Sciatic nerve (tissue), 2 donors: ENCODE measurements around the gene ABLIM1. TPM values are rescaled to one million over a fixed set of nuclear protein-coding genes. Genes with fewer than 3 reads are reported as not detected.

ENCODE experiments used
- ATAC-seq: fragments of 200-7000 bp; cut with Tn5 transposase; one replicate; pipeline ENCODE4 v1.9.1; 2020; ENCODE audit warnings: mild to moderate bottlenecking, moderate library complexity
- DNase-seq: peaks from one replicate; pipeline ENCODE4 v3.0.0-alpha.2; 2020; ENCODE audit warnings: low spot score
- intact Hi-C: fragments of 100-400 bp; cut with DNase I; formaldehyde crosslinking; loops from one replicate; pipeline ENCODE4 v1.14.2; 2022
- total RNA-seq: library from RNA; stranded (reverse); fragmentation: NEBNext Ultra II Directional; extraction: Animal tissue kit (Norgen Biotek cat#: 25700); gene quantifications from one replicate; pipeline ENCODE4 v1.2.1, GENCODE V29; 2021
- donor health status: DM: no; HTN: no; CAD: no.
- donor health status: DM: no; HTN: no; CAD: no.

Gene ABLIM1
- total RNA-seq, 1 donor from 2014 or later: 140 TPM

DNA sequence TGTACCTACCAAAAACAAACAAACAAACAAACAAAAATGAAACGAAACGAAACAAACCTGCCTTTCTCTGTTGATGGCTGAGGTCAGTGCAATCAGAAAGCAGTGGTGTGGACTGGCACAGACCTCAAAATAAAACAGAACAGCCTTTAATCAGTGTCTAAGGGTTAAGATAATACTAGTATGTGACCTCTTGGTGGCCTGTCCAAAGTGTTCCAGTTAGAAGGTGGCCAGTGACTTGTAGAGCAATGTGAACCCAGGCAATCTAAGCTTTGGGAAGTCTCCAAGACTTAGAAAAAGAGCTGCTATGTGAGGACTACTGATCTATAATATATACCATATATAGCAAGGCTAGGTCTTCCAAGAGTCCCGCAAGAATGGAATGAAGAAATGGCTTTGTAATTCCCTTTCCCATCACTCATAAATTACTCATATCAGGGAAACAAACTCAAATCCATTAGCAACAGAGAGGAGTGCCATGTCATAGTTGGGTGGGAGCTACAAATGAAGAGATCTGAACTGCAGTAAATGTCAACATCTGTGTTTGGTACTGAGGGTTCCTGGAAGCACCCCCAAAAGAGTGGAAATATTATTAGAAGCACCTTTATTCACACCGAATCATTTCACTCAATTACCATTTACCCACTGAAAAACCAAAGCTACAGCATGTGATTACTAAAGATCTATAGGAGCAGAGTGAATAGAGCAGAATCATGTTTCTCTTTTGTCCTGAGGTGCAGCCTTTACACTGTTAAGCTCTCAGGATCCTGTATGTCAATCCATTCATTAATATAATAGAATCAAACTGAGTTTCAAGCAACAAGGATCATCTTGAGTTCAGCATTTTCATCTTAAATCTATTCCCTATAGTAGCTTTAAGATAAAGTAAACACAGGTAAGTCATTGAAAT lies 28.0 kb downstream of the ABLIM1 start:
- intact Hi-C loops: no loop called here

DNA sequence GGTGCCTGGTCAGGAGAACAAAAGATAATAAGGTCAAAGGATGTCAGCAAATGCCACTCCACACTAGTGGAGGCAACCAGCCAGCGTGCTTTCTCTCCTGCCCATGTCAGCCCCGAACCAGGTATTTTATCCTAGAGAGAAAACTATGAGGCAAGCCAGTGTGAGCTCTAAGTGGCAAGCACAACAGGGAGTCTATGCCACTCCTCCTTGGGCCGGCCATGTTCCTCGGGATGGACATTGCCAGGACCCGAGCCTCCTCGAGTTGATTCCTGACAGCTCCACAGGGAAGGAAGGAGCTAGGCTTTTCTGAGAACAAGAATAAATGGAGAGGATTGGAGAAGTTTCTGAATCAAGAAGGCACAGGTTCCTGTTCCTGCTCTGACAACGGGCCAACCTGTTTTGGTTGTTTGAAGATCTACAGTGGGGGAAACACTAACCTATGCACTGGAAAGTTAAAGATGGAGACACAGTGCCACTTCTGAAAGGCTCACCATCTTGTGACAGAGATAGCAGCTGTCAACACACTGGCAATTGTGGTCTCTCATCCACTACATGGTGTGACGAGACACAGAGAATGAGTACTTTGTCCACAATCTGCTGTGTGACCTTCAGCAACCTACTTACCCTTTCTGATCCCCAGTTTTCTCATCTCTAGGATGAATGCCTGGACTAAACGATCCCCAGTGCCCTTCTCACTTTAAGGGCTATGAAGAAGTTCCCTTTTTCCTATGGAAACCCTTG lies 28.8 kb downstream of the ABLIM1 start:
- ATAC-seq: no peak
- no peak for DNase-seq
- intact Hi-C loops: no loop called here

More for the DNA sequence above, 28.0 kb downstream of the ABLIM1 start:
- no peak for DNase-seq
- no peak for ATAC-seq

DNA sequence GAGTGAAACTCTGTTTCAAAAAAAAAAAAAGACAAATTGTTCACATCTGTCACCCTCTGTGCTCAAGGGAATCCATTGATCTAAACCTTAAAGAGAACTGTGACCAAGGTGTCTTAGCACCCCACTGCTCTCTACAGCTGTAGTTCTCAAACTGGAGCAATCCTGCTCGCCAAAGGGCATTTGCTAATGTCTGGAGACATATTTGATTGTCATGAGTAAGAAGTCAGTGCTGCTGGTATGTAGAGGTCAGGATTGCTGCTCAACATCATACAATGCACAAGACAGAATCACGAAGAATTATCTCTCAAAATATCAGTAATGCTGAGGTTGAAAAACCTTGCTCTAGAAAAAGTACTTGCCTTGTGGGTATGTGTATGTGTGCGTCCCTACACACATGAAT lies 30.0 kb downstream of the ABLIM1 start:
- no peak for DNase-seq
- intact Hi-C loops: no loop called here
- no peak for ATAC-seq

DNA sequence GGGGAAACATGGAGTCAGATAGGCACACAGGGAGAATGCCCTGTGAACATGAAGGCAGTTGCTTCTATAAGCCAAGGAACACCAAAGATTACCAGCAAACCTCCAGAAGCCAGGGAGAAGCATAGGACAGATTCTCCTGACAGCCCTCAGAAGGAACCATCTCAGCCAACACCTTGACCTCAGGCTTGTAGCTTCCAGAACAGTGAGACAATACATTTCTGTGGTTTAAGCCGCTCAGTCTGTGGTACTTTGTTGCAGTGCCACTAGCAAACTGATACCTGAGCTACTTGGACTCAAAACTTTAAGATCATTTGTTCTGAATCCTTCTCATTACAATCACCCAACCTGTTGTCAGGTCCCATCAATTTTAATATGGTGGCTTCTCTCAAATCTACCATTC lies 31.2 kb downstream of the ABLIM1 start:
- intact Hi-C loops: no loop called here
- ATAC-seq (no peak), DNase-seq (no peak)

DNA sequence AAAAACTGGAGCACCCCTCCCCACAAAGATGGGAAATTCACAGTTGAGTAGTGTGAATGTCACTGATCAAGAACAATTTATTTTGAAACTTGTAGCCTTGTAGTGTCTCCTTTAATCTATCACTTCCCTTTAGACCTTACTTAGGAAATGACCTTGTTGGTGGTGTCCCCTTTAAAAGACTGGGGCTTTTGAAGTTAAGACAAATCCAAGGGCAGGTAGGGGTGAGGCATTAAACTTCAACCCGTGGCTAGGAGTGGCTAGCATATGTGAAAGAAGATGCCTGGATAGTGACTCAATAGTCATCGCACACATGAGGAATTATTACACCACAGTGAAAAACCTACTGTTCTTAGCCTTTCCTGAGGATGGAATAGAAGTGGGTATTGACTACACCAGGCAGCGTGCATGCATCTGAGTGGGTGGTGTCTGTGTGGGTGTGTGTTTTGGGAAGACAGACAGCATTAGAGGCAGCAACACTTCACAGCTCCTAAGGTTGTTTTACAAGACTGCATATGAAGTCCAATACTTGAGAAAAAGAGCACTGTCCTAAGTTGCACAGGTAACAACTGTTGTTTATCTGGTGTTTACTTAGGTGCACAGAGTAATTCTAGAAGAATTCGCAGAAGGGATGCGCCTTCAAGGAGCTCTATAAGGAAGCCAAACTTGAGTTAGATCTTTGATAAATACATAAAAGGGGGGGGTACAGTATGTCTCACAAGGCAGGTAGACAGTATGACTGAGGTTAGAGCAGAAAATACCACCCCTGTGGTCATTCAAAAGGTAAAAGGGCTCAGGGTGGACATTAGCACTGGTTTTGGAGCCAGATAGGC lies 32.9 kb downstream of the ABLIM1 start:
- DNase-seq (no peak), ATAC-seq (no peak)
- intact Hi-C loops: no loop called here

DNA sequence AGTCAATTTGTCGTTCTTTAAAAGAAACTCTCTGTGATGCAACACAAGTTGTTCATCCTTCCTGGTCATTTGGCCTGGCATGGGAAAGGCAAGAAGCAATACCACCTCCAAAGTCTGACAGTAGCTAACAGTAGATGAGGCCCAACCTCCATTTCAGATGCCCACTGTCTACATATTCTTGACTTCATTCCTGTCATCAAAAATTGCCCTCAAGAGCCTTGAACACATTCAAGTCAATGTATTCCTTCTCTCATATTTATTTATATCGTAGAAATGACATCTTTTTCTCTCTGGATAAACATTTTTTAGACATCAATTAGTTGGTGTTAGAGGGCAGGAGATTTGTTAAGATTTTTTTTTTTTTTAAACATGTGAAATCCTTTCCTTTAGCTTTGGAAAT lies 33.7 kb downstream of the ABLIM1 start:
- DNase-seq: no peak
- no peak for ATAC-seq
- intact Hi-C loops: no loop called here

DNA sequence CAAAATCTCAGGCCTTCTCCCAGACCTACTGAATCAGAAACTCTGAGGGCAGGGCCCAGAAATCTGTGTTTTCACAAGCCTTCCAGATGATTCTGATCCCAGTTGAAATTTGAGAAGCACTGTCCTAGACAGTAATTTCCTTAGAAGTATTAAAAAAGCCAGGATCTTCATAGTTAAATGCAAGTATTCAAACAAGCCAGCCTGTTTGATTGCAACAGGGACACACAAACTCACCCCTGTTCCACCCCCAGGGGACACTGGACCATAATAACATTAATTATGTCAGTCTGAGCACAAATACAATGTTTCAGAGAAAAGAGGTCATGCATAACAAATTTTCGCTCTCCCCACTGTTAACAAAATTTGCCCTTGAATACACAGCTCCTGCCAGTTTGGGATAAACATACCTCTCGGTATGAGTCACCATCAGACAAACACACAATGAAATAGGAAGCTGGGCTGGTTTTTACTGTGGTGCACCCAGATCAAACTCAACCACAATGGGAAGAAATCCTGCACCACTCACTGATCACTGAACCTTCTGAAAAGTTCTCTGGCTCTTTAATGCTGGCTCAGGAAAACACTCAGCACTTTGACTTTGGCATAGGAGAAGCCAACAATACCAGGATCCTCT lies 34.3 kb downstream of the ABLIM1 start:
- ATAC-seq (peak; percentile 73), DNase-seq (no peak)
- intact Hi-C loops: no loop called here

DNA sequence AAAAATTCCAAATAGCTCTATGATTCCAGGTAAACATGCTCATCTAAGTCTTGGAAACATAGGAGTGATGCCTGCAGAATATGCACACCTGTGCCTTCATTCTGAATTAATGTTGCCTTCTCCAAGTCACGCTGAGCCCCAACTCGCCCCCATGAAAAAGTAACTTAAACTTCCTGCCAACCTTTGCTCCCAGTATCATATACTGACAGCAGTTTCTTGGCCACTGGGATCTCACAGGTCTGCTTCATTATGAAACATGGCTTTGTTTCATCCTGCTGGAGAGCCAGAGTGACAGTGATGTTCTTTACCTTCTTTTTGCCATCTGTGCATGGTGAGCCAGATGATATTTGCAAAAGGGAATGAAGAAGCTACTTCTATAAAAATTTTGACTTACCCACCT lies 34.9 kb downstream of the ABLIM1 start:
- DNase-seq: no peak
- intact Hi-C loops: no loop called here
- ATAC-seq: no peak

DNA sequence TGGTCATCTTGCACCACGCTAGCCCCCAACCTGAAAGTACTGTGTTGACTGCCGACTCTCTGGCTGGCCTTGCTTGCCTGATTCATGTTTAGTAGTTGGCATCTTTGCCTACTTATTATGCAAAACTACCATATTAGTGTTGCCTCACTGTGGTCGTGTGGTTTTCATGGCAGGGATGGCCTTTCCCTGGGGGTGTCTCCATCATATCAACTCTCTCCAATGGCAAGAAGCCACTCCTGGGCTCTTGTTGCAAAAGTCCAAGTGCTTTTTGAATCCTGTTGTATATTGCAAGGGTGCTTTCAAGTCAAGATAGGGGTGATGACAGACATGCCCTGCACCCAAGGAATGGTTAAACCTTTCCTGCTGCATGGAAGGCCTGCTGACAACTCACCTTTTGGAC lies 39.4 kb downstream of the ABLIM1 start:
- intact Hi-C loops: no loop called here
- no peak for ATAC-seq

DNA sequence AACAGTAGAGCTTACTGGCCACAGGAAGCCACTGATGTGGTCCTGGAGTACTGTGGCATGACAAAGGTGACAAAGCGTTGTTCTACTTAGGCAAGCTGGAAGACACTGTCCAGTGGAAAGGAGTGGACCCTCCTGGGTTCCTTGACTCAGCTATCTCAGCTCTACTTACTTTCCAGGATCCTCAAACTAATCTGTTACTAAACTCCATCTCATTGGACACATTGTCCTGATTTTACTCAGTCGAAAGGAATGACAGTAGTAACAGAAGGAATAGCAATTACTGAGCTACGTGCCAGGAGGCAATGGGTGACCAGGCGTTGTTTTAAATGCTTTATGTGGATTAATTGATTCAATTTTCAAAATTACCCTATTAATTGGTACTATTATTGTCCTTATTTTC lies 41.6 kb downstream of the ABLIM1 start:
- intact Hi-C loops: no loop called here
- no peak for DNase-seq
- ATAC-seq: no peak

More for the DNA sequence above, 39.4 kb downstream of the ABLIM1 start:
- no peak for DNase-seq

DNA sequence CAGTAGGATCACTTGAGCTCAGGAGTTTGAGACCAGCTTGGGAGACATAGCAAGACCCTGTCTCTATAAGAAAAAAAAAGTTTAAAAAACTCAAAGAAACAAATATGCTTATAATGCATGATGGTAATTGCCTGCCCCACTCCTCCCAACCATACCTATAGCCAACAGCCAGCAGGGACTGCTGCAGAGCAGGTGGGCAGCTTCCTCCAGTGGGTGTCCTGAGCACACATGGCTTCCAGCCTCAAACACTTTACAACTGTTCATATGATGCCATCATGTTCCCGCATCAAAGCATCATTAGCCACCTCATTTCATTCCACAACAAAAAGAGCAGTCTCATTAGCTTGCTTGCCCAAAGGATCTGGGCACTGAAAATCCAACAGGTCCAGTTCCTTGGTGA lies 42.0 kb downstream of the ABLIM1 start:
- no peak for ATAC-seq
- intact Hi-C loops: no loop called here

DNA sequence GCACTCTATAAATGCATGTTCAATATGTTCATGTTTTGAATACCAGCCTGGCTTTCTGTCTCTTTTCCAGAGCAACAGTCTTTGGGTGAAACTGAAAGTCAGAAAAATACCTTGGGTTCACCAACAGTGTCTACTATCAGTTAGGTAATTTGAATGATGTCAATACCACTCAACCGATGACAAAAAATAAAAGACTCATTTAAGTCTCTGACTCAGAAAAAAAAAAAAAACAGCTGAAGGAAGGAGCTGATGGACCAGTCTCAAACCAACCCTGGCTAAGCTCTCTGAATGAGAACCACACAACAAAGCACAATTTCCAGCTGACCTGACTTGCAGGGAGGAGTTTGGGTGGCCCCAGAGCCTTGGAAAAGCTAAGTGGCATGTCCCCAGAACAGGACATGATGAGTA lies 42.5 kb downstream of the ABLIM1 start:
- intact Hi-C loops: no loop called here
- DNase-seq (no peak), ATAC-seq (no peak)

More for the DNA sequence above, 42.0 kb downstream of the ABLIM1 start:
- DNase-seq: no peak

DNA sequence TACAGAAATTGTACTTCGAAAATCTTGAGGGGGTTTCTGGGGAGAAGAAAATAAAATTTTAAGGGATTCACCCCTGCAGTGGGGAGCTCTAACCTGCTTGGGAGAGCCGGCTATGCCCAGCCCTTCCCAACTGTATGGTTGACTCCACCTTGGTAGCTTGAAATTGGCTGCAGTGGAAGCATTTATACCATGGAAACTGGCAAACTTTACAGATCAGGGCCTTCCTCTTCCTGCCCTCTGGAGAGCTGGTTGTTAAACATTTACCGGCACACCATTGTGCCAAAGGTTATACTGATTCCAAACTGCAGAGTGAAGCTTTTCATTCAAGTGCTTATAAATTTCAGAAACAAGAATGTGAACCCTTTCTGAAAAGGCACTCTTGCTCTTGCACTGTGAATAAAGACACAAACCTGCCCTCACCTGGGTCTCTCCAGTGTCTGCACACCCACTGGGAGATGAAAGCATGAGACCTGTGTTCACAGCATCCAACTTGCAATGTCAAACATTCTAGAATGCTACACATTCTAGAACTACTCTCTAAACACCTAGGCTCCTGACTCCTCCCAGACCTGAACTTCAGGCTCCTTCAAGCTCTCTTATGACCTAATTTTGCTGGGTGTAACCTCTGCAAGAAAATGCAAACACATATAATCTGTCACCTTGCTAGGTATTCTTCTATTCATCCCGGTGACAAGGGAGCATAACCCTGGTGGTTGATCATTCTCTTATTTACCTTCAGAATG lies 44.7 kb downstream of the ABLIM1 start:
- ATAC-seq (no peak), DNase-seq (no peak)
- intact Hi-C loops: loop anchor here (1.0 kb wide), 1 partner anchor 49 kb away; no protein-coding TSS in a partner anchor

DNA sequence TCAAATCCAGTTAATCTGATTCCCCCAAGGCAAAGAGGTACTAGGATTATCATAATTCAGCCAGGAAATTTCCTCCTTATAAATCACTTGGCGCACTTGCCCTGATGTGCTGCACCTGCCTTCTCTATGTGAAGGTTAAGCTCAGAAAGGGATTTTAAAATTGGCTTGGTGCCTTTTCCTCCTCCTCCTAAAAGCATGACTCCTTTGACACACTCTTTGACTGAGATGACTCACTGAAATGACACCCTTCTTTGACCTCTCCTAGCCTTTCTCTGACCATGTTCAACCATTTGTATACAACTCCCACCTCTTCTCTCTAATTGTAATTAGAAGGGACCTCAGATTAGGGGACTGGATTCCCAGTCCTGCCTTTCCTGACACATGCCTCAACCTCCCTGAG lies 46.5 kb downstream of the ABLIM1 start:
- intact Hi-C loops: no loop called here
- DNase-seq (no peak), ATAC-seq (no peak)

DNA sequence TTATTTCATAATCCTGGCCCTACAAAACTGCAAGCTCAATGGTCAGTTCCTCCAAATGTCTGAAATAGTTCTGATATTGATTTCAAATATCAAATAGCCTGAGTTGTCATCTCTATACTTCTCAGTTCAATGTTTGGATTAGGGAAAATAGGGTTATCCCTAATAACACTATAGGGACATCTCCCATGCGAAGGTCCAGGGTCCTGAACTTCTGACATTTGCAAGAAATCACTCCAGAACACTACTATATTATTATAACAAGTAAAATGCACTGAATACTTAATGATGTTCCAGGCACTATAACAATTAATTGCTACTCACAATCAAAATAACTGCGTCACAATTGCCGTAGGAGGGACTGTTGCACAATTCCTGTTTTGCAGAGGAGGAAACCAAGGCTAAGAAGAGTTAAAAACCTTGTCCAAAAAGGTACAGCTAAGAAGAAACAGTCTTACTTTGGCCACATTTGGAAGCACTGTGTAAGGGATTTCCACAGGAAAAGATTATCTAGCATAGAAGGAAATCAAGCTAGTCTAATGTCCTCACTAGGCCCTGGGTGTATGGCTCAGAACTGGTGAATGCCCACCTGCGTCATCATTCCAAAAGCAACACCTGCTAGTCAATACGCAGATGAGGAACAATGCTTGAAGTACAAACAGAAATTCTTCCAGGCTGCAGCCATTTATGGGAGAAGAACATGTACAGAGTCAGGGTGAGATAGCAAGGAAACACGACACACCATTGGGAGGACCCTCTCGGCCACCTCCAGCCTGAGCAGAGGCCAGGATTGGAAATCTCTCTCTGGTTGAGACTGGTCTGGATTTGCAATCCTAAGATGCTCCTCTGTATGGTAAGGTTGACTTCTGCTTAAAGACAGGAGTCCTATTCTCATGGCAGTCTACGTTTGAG lies 48.3 kb downstream of the ABLIM1 start:
- intact Hi-C loops: no loop called here
- DNase-seq: no peak
- no peak for ATAC-seq

DNA sequence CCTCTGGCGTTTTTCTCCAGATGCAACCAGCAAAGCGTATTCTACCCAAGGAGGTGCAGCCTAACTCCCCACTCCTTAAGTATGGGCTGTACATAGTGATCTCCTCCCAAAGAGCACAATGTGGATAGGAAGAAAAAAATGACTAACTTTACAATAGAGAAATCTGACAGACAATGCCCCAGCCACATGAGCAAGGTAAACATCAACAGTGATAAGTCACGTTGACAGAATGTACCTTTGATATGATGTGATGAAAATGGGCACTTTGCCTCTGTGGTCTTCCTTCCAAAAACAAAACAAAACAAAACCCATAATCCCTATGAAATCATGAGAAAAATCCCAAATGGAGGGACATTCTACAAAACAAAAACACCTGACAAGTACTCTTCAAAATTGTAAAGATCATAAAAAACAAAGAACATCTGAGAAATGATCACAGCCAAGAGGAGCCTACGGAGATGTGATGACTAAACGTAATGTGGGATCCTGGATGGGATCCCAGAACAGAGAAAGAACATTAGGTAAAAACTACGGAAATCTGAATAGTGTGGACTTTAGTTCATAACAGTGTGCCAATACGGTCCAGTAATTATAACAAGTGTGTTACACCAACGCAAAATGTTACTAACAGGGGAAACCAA lies 50.6 kb downstream of the ABLIM1 start:
- intact Hi-C loops: no loop called here
- DNase-seq: no peak
- peak; percentile 59 for ATAC-seq
